ENCODE results near the gene MYO5B. TPM values are rescaled to one million over a fixed set of nuclear protein-coding genes. Genes with fewer than 3 reads are reported as not detected.

Gene MYO5B
- total RNA-seq, 2 experiments from 2014 or later = 0.02 TPM; not detected in 1

- ATAC-seq = no peak
- peaks cover 13% of the 10 kb centered on the region for H3K27me3 Mint-ChIP-seq
- H3K4me3 Mint-ChIP-seq = no peak overlapping the region
- no peaks in the 10 kb centered on the region for H3K36me3 Mint-ChIP-seq
- CTCF ChIA-PET = no interaction called here
- H3K4me1 Mint-ChIP-seq = peaks cover 2% of the 10 kb centered on the region
- no peaks in the 10 kb centered on the region for H3K9me3 Mint-ChIP-seq (ENCODE audit: low read depth)
- no peak overlapping the region for H3K27ac Mint-ChIP-seq
- DNase-seq = no peak
These were observed 118.7 kb downstream of the MYO5B start for GRCh38 chr18:50076277-50076676.

DNA sequence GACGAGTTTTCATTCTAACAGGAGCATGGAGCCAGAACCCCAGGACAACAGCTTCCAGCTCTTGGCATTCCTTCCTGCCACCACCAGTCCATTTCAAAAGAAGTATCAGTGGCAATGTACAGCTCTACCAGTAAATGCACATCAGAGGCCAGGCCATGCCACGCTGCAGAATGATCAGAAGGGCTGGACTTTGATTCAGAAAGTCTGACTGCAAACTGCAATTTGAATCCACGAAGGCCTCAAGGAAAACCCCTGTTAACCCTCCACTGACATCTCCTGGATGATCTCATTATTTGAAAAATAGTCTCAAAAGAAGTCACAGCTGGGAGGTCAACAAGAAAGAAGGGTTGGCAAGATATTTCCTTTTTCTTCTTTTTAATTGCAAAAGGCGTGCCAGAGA, 119.2 kb downstream of the MYO5B start:
- H3K27me3 Mint-ChIP-seq = peaks cover 13% of the 10 kb centered on the region
- H3K27ac Mint-ChIP-seq = no peak overlapping the region
- no peaks in the 10 kb centered on the region for H3K9me3 Mint-ChIP-seq (ENCODE audit: low read depth)
- H3K4me1 Mint-ChIP-seq = peaks cover 2% of the 10 kb centered on the region
- CTCF ChIA-PET = no interaction called here
- no peaks in the 10 kb centered on the region for H3K36me3 Mint-ChIP-seq
- ATAC-seq (no peak), DNase-seq (no peak)
- H3K4me3 Mint-ChIP-seq = no peak overlapping the region

- Mint-ChIP-seq H3K36me3 (no peaks in the 10 kb centered on the region), H3K27ac (no peak overlapping the region), H3K4me1 (peaks cover 2% of the 10 kb centered on the region), H3K4me3 (no peak overlapping the region), H3K9me3 (ENCODE audit: low read depth) (no peaks in the 10 kb centered on the region), H3K27me3 (peaks cover 10% of the 10 kb centered on the region)
- CTCF ChIA-PET = no interaction called here
- ATAC-seq = no peak
- DNase-seq = no peak
These were observed 120.5 kb downstream of the MYO5B start for GRCh38 chr18:50074404-50074803.

DNA sequence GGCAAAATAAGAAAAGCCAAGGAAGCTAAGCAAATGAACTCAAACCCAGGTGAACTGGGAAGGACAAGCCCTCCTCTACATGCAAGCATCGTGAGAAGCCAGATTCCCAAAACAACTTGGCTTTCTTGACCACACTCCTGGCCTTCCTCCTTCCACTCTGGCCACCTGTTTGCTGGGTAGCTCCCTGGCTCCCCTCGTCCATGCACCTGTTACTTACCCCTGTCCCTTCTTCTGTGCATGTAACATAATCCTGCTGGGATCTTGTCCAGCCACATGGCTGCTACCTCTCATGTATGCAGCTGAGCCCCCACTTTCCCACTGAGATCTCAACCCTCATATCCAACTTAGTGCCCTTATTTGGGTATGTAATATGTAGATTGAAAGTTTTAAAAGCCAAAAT, 121.6 kb downstream of the MYO5B start:
- CTCF ChIA-PET = no interaction called here
- no peak overlapping the region for H3K4me3 Mint-ChIP-seq
- no peaks in the 10 kb centered on the region for H3K9me3 Mint-ChIP-seq (ENCODE audit: low read depth)
- H3K4me1 Mint-ChIP-seq = peaks cover 2% of the 10 kb centered on the region
- ATAC-seq (no peak), DNase-seq (no peak)
- no peaks in the 10 kb centered on the region for H3K36me3 Mint-ChIP-seq
- no peak overlapping the region for H3K27ac Mint-ChIP-seq
- H3K27me3 Mint-ChIP-seq = peaks cover 5% of the 10 kb centered on the region

DNA sequence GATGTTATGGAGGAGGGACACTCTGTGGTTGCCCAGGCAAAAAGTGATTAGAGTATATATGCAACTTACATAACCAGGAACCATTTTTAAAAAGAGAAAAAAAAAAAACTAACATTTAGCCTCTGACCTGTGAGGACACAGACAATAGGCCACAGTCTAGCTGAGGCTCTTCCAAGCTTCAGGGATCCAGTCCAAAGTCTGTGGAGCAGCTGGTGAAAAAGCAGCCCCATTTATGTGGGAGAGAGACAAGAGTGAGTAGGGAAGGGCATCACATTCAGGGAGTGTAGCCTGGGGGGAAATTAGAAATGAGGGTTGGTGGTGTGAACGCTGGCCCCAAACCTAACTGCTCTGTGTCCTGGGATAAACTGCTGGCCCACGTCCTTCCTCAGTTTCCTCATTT, 122.8 kb downstream of the MYO5B start:
- CTCF ChIA-PET = no interaction called here
- Mint-ChIP-seq H3K27me3 (peaks cover 3% of the 10 kb centered on the region), H3K36me3 (no peaks in the 10 kb centered on the region), H3K27ac (no peak overlapping the region), H3K4me1 (peaks cover 2% of the 10 kb centered on the region), H3K9me3 (ENCODE audit: low read depth) (no peaks in the 10 kb centered on the region), H3K4me3 (no peak overlapping the region)
- no peak for DNase-seq
- ATAC-seq = no peak

DNA sequence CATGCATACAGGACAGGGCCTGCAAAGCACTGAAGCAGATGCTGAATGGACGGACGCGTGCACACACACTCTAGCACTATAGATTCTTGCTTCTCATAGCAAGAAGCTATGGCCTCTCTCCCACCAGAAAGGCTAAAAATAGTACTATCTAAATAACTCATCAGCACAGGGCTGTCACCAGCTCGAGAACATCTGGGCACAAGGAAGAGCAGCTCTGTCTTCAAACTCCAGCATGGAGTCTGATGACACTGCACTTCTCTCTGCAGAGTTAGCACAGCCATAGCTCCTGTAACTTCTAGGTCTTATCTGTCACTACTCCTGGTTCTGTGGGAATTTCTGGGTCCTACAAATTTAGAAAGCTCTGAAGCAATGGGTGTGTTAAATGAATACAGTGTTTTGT, 123.5 kb downstream of the MYO5B start:
- CTCF ChIA-PET = no interaction called here
- H3K4me1 Mint-ChIP-seq = peaks cover 2% of the 10 kb centered on the region
- H3K27me3 Mint-ChIP-seq = peaks cover 9% of the 10 kb centered on the region
- no peaks in the 10 kb centered on the region for H3K9me3 Mint-ChIP-seq (ENCODE audit: low read depth)
- ATAC-seq = no peak
- no peak for DNase-seq
- no peak overlapping the region for H3K4me3 Mint-ChIP-seq
- no peaks in the 10 kb centered on the region for H3K36me3 Mint-ChIP-seq
- H3K27ac Mint-ChIP-seq = no peak overlapping the region

GRCh38 chr18:50069422-50069821, 125.5 kb downstream of the MYO5B start:
- no peak for ATAC-seq
- peaks cover 21% of the 10 kb centered on the region for H3K27me3 Mint-ChIP-seq
- H3K36me3 Mint-ChIP-seq = no peaks in the 10 kb centered on the region
- no peaks in the 10 kb centered on the region for H3K9me3 Mint-ChIP-seq (ENCODE audit: low read depth)
- DNase-seq = no peak
- H3K4me3 Mint-ChIP-seq = no peak overlapping the region
- H3K27ac Mint-ChIP-seq = no peak overlapping the region
- CTCF ChIA-PET = no interaction called here
- H3K4me1 Mint-ChIP-seq = no peaks in the 10 kb centered on the region

GRCh38 chr18:50065527-50065926, 129.4 kb downstream of the MYO5B start:
- Mint-ChIP-seq H3K9me3 (ENCODE audit: low read depth) (no peaks in the 10 kb centered on the region), H3K36me3 (no peaks in the 10 kb centered on the region), H3K4me3 (no peak overlapping the region), H3K4me1 (no peaks in the 10 kb centered on the region), H3K27me3 (peaks cover 36% of the 10 kb centered on the region), H3K27ac (no peak overlapping the region)
- ATAC-seq = no peak
- CTCF ChIA-PET = no interaction called here
- no peak for DNase-seq

DNA sequence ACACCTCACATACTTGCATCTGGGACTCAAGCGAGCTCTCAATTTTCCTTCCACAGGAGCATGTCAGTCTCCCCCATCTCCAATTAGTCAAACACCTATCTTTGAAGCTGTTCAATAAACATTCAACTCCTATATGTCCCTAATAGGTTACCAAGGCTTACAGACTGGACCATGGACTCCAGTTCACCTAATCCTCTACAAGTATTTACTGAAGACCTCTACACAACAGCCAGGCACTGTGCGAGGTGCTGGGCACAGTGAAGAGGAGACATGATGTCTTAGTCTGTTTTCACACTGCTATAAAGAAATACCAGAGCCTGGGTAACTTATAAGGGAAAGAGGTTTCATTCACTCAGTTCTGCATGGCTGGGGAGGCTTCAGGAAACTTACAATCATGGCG, 129.9 kb downstream of the MYO5B start:
- Mint-ChIP-seq H3K27me3 (peaks cover 41% of the 10 kb centered on the region), H3K4me3 (no peak overlapping the region), H3K27ac (no peak overlapping the region), H3K9me3 (ENCODE audit: low read depth) (no peaks in the 10 kb centered on the region), H3K36me3 (no peaks in the 10 kb centered on the region), H3K4me1 (no peaks in the 10 kb centered on the region)
- CTCF ChIA-PET = no interaction called here
- DNase-seq (no peak), ATAC-seq (no peak)

DNA sequence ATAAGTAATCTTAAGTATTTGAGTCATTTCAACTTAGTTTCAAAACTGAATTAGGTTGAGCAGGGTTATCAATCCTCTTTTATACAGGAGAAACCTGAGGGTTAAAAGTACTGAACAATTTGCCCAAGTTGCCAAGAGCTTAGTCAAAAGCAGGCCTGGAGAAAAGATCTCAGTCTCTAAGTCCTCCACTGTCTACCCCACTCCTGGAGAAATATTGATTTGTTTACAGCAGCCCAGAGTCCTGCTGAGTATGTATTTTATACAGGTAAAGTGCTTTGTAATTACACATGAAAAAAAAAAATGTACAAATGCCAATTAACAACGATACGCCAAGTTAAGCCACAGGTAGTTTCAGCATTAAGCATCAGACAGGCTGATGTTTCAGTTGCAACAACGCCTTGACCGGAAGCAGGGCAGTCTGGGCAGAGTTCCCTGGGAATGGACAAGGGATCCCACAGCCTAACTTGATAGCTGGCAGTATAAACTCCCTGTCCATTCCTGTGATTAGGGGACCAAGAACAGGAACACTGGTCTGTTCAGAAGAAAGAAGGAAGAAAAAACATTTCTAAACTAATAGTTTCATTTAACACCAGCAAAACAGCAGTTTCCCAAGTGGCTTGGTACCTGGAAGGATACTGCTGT, 132.9 kb downstream of the MYO5B start:
- no peaks in the 10 kb centered on the region for H3K9me3 Mint-ChIP-seq (ENCODE audit: low read depth)
- DNase-seq (no peak), ATAC-seq (no peak)
- no peaks in the 10 kb centered on the region for H3K36me3 Mint-ChIP-seq
- CTCF ChIA-PET = no interaction called here
- no peak overlapping the region for H3K27ac Mint-ChIP-seq
- H3K4me3 Mint-ChIP-seq = no peak overlapping the region
- H3K27me3 Mint-ChIP-seq = peaks cover 46% of the 10 kb centered on the region
- no peaks in the 10 kb centered on the region for H3K4me1 Mint-ChIP-seq

- H3K36me3 Mint-ChIP-seq = no peaks in the 10 kb centered on the region
- H3K4me1 Mint-ChIP-seq = no peaks in the 10 kb centered on the region
- no peak overlapping the region for H3K4me3 Mint-ChIP-seq
- peaks cover 40% of the 10 kb centered on the region for H3K27me3 Mint-ChIP-seq
- H3K9me3 Mint-ChIP-seq (ENCODE audit: low read depth) = no peaks in the 10 kb centered on the region
- DNase-seq (no peak), ATAC-seq (no peak)
- H3K27ac Mint-ChIP-seq = no peak overlapping the region
- CTCF ChIA-PET = no interaction called here
These were observed 134.1 kb downstream of the MYO5B start for GRCh38 chr18:50060822-50061221.

GRCh38 chr18:50058731-50059130, 136.2 kb downstream of the MYO5B start:
- Mint-ChIP-seq H3K36me3 (no peaks in the 10 kb centered on the region), H3K4me1 (no peaks in the 10 kb centered on the region), H3K27me3 (peaks cover 29% of the 10 kb centered on the region), H3K27ac (no peak overlapping the region), H3K9me3 (ENCODE audit: low read depth) (no peaks in the 10 kb centered on the region), H3K4me3 (no peak overlapping the region)
- CTCF ChIA-PET = no interaction called here
- DNase-seq = no peak
- no peak for ATAC-seq

DNA sequence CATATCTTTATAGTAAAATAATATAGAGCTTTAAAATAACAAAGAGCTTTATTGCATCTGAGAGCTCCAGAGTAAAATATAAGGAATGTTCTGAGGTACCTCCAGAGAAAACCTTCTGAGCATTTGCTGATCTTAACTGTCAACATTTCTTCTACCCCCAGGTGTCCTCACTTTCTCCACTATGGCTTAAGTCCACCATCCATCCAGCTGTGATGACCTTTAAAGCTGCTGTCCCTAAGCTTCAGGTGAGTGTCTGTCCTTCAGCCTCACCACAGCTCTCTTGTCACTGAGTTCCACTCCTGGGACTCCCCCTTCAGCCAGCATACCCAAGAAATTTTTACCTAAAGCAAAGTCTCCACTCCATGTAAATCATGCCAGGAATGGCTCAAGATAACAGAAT, 137.9 kb downstream of the MYO5B start:
- no peak for DNase-seq
- CTCF ChIA-PET = interaction anchor here (1.1 kb wide), 1 partner anchor 300 kb away, joined by 3 read pairs; no protein-coding TSS in a partner anchor
- no peaks in the 10 kb centered on the region for H3K9me3 Mint-ChIP-seq (ENCODE audit: low read depth)
- H3K36me3 Mint-ChIP-seq = no peaks in the 10 kb centered on the region
- H3K27me3 Mint-ChIP-seq = peaks cover 22% of the 10 kb centered on the region
- H3K4me1 Mint-ChIP-seq = no peaks in the 10 kb centered on the region
- H3K27ac Mint-ChIP-seq = no peak overlapping the region
- H3K4me3 Mint-ChIP-seq = no peak overlapping the region
- ATAC-seq = no peak

GRCh38 chr18:50056185-50056584, 138.8 kb downstream of the MYO5B start:
- CTCF ChIA-PET = no interaction called here
- no peak overlapping the region for H3K27ac Mint-ChIP-seq
- peaks cover 22% of the 10 kb centered on the region for H3K27me3 Mint-ChIP-seq
- H3K9me3 Mint-ChIP-seq (ENCODE audit: low read depth) = no peaks in the 10 kb centered on the region
- H3K36me3 Mint-ChIP-seq = no peaks in the 10 kb centered on the region
- H3K4me1 Mint-ChIP-seq = no peaks in the 10 kb centered on the region
- ATAC-seq (no peak), DNase-seq (no peak)
- H3K4me3 Mint-ChIP-seq = no peak overlapping the region

DNA sequence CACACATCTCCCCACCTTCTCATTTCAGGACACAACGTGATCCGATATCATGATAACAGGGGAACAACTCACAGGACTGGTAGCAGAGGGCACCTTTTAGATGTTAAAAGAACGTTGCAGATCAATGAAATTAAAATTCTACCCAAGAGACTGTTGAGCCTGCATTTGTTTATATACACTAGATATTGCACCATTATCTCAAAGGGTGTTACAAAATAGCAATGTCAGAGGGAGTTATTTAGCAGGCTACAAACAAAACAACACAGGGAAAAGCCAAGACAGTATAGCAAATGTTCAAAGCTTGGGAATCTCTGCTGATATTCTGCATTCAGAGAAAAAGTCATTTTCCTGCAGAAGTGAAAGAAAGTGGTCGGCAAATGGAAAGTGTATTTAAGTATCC, 139.5 kb downstream of the MYO5B start:
- CTCF ChIA-PET = no interaction called here
- ATAC-seq (no peak), DNase-seq (no peak)
- H3K36me3 Mint-ChIP-seq = no peaks in the 10 kb centered on the region
- no peaks in the 10 kb centered on the region for H3K4me1 Mint-ChIP-seq
- no peak overlapping the region for H3K27ac Mint-ChIP-seq
- no peaks in the 10 kb centered on the region for H3K9me3 Mint-ChIP-seq (ENCODE audit: low read depth)
- H3K27me3 Mint-ChIP-seq = peaks cover 18% of the 10 kb centered on the region
- no peak overlapping the region for H3K4me3 Mint-ChIP-seq
